Measurements from ENCODE around the gene HUWE1.

The HUWE1 gene

GRCh38 chrX:53685711-53686110 is 808 bp downstream of the HUWE1 start:
- DNase-seq, result no peak

- no peak for DNase-seq
Observed at GRCh38 chrX:53684415-53685192, 1.9 kb downstream of the HUWE1 start.

- DNase-seq, result peak; percentile 77 to 93
Observed at GRCh38 chrX:53683556-53684414, 2.7 kb downstream of the HUWE1 start.

GRCh38 chrX:53682885-53683555 is 3.5 kb downstream of the HUWE1 start:
- DNase-seq, result peak in 1 of 2 experiments; percentile 30

GRCh38 chrX:53681661-53682060 is 4.9 kb downstream of the HUWE1 start:
- peak in 1 of 2 experiments; percentile 22 for DNase-seq

GRCh38 chrX:53678667-53679066 is 7.9 kb downstream of the HUWE1 start:
- DNase-seq, result no peak

GRCh38 chrX:53677286-53677685 is 9.2 kb downstream of the HUWE1 start:
- DNase-seq, result no peak

GRCh38 chrX:53674581-53674980 is 11.9 kb downstream of the HUWE1 start:
- no peak for DNase-seq

- no peak for DNase-seq
Observed at GRCh38 chrX:53669258-53669657, 17.3 kb downstream of the HUWE1 start.

- DNase-seq, result no peak
Observed at GRCh38 chrX:53666171-53666570, 20.3 kb downstream of the HUWE1 start.

GRCh38 chrX:53660004-53660403 is 26.5 kb downstream of the HUWE1 start:
- no peak for DNase-seq

- DNase-seq, result no peak
Observed at GRCh38 chrX:53659039-53659438, 27.5 kb downstream of the HUWE1 start.

- DNase-seq, result no peak
Observed at GRCh38 chrX:53656845-53657244, 29.7 kb downstream of the HUWE1 start.

GRCh38 chrX:53654376-53654775 is 32.1 kb downstream of the HUWE1 start:
- no peak for DNase-seq

GRCh38 chrX:53644751-53645150 is 41.8 kb downstream of the HUWE1 start:
- no peak for DNase-seq

GRCh38 chrX:53642337-53642736 is 44.2 kb downstream of the HUWE1 start:
- no peak for DNase-seq

GRCh38 chrX:53639257-53639656 is 47.3 kb downstream of the HUWE1 start:
- DNase-seq, result no peak

- no peak for DNase-seq
Observed at GRCh38 chrX:53637479-53637878, 49.0 kb downstream of the HUWE1 start.

- no peak for DNase-seq
Observed at GRCh38 chrX:53631156-53631555, 55.4 kb downstream of the HUWE1 start.

GRCh38 chrX:53630261-53630660 is 56.3 kb downstream of the HUWE1 start:
- DNase-seq, result no peak

GRCh38 chrX:53622431-53622830 is 64.1 kb downstream of the HUWE1 start:
- no peak for DNase-seq

- DNase-seq, result no peak
Observed at GRCh38 chrX:53621418-53621986, 65.0 kb downstream of the HUWE1 start.

- DNase-seq, result no peak
Observed at GRCh38 chrX:53616946-53617345, 69.6 kb downstream of the HUWE1 start.

Data from stimulated activated CD4-positive, alpha-beta T cell treated with anti-CD3 and anti-CD28 coated beads, Interleukin-4, amount 100 ng/mL, for 4 hours (primary cell).